Lung (tissue), 12 donors: ENCODE results near the gene EGFR. TPM values are rescaled to one million over a fixed set of nuclear protein-coding genes. Genes with fewer than 3 reads are reported as not detected.
A peak's percentile ranks its signal among the peaks of the same experiment; 100 is the strongest.

ENCODE experiments used
- ATAC-seq: fragments of 200-7000 bp; cut with Tn5 transposase; one replicate; pipeline ENCODE4 v1.9.1; 2020; ENCODE audit warnings: moderate number of reproducible peaks; ENCODE audit not compliant: insufficient read depth, low FRiP score
- DNase-seq, 3 donors: peaks; one replicate each; pipeline ENCODE4 v3.0.0-alpha.2; 2013 to 2017
- H3K27ac ChIP-seq, 2 donors: one replicate each; pipeline ENCODE4 v1.5.1; 2013; ENCODE audit warnings: mild to moderate bottlenecking in 2 of 2, moderate library complexity in 2 of 2, control low read depth in 1 of 2, inconsistent platforms in 1 of 2, low read depth in 1 of 2, low read length in 1 of 2
- H3K27me3 ChIP-seq, 3 donors: one replicate each; pipeline ENCODE4 v1.5.1; 2013; ENCODE audit warnings: low read length in 2 of 3; ENCODE audit not compliant: control insufficient read depth in 3 of 3, insufficient read depth in 3 of 3
- H3K36me3 ChIP-seq, 4 donors: one replicate each; pipeline ENCODE4 v1.5.1; 2013; ENCODE audit warnings: low read length in 4 of 4, mild to moderate bottlenecking in 1 of 4, moderate library complexity in 1 of 4; ENCODE audit not compliant: control insufficient read depth in 4 of 4, insufficient read depth in 4 of 4
- H3K4me1 ChIP-seq, 5 donors: one replicate each; pipeline ENCODE4 v1.5.1; 2013; ENCODE audit warnings: low read length in 5 of 5, mild to moderate bottlenecking in 2 of 5, moderate library complexity in 1 of 5; ENCODE audit not compliant: control insufficient read depth in 5 of 5, insufficient read depth in 5 of 5
- H3K4me3 ChIP-seq: one replicate; pipeline ENCODE4 v1.5.1; 2013; ENCODE audit warnings: mild to moderate bottlenecking, control low read depth, moderate library complexity
- H3K9ac ChIP-seq, 2 donors: one replicate each; pipeline ENCODE4 v1.5.1; 2013; ENCODE audit warnings: low read length in 2 of 2, control low read depth in 1 of 2; ENCODE audit not compliant: insufficient read depth in 1 of 2
- H3K9me3 ChIP-seq, 4 donors: one replicate each; pipeline ENCODE4 v1.5.1; 2013; ENCODE audit warnings: low read length in 3 of 4, mild to moderate bottlenecking in 1 of 4, moderate library complexity in 1 of 4; ENCODE audit not compliant: control insufficient read depth in 4 of 4, insufficient read depth in 3 of 4
- WGBS, 2 donors: extraction: QIAGEN DNeasy Blood & Tissue Kit; methylation state at CpG; one replicate each; pipeline ENCODE4 v1.1.7; 2013; 5-methylcytosine and 5-hydroxymethylcytosine counted together
- polyA plus RNA-seq, 2 donors: library from polyadenylated mRNA; stranded (reverse); fragments of 200-250 nt; gene quantifications; one replicate each; pipeline ENCODE4 v1.2.1, GENCODE V29; 2013
- total RNA-seq, 2 donors: library from RNA; depleted of rRNA in 1 of 2; stranded (reverse); fragments of >200 nt in 1 of 2; gene quantifications; one replicate each; pipeline ENCODE4 v1.2.1, GENCODE V29; 2014 to 2021
- TF ChIP-seq, protein P1 (sequence below): IDR thresholded peaks from 2 replicates; pipeline ENCODE4 v1.5.1; 2012; ENCODE audit warnings: mild to moderate bottlenecking; ENCODE audit errors: control extremely low read depth, extremely low read depth
- donor health status: control.
- donor health status: control.
- donor health status: Bipolar disorder and iron deficiency.
- donor health status: healthy.
- donor health status: DM: yes; HTN: yes; CAD: no.

Gene EGFR
- total and polyA plus RNA-seq, 4 donors = 11.6 to 78.7 (median 37.1) TPM

DNA sequence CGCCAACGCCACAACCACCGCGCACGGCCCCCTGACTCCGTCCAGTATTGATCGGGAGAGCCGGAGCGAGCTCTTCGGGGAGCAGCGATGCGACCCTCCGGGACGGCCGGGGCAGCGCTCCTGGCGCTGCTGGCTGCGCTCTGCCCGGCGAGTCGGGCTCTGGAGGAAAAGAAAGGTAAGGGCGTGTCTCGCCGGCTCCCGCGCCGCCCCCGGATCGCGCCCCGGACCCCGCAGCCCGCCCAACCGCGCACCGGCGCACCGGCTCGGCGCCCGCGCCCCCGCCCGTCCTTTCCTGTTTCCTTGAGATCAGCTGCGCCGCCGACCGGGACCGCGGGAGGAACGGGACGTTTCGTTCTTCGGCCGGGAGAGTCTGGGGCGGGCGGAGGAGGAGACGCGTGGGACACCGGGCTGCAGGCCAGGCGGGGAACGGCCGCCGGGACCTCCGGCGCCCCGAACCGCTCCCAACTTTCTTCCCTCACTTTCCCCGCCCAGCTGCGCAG, 424 bp downstream of the EGFR start:
- Histone ChIP-seq H3K9ac (peak overlapping the region in 1 of 2 donors; percentile 18), H3K4me3 (peak overlapping the region; percentile 89), H3K36me3 (no peaks in the 10 kb centered on the region), H3K27ac (peak overlapping the region; percentile 84 to 96), H3K4me1 (peaks cover 0 to 46% (median 15%) of the 10 kb centered on the region in 5 donors), H3K9me3 (peaks cover 0 to 3% (median 0%) of the 10 kb centered on the region in 4 donors), H3K27me3 (no peaks in the 10 kb centered on the region)
- WGBS, 2 donors = 0 to 1% methylated on average over 52 to 70 of the region's 70 CpGs
- peak; percentile 52 to 63 (median 59) for DNase-seq
- peak; percentile 23 for ATAC-seq
- TF ChIP-seq, protein P1, sequence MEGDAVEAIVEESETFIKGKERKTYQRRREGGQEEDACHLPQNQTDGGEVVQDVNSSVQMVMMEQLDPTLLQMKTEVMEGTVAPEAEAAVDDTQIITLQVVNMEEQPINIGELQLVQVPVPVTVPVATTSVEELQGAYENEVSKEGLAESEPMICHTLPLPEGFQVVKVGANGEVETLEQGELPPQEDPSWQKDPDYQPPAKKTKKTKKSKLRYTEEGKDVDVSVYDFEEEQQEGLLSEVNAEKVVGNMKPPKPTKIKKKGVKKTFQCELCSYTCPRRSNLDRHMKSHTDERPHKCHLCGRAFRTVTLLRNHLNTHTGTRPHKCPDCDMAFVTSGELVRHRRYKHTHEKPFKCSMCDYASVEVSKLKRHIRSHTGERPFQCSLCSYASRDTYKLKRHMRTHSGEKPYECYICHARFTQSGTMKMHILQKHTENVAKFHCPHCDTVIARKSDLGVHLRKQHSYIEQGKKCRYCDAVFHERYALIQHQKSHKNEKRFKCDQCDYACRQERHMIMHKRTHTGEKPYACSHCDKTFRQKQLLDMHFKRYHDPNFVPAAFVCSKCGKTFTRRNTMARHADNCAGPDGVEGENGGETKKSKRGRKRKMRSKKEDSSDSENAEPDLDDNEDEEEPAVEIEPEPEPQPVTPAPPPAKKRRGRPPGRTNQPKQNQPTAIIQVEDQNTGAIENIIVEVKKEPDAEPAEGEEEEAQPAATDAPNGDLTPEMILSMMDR = no peak

DNA sequence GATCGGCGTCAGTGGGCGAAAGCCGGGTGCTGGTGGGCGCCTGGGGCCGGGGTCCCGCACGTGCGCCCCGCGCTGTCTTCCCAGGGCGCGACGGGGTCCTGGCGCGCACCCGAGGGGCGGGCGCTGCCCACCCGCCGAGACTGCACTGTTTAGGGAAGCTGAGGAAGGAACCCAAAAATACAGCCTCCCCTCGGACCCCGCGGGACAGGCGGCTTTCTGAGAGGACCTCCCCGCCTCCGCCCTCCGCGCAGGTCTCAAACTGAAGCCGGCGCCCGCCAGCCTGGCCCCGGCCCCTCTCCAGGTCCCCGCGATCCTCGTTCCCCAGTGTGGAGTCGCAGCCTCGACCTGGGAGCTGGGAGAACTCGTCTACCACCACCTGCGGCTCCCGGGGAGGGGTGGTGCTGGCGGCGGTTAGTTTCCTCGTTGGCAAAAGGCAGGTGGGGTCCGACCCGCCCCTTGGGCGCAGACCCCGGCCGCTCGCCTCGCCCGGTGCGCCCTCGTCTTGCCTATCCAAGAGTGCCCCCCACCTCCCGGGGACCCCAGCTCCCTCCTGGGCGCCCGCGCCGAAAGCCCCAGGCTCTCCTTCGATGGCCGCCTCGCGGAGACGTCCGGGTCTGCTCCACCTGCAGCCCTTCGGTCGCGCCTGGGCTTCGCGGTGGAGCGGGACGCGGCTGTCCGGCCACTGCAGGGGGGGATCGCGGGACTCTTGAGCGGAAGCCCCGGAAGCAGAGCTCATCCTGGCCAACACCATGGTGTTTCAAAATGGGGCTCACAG, 1.1 kb downstream of the EGFR start:
- Histone ChIP-seq H3K27ac (peak overlapping the region; percentile 84 to 96), H3K36me3 (peaks cover 0 to under 1% (median 0%) of the 10 kb centered on the region in 4 donors), H3K27me3 (no peaks in the 10 kb centered on the region), H3K4me1 (peaks cover 0 to 53% (median 15%) of the 10 kb centered on the region in 5 donors), H3K9ac (peak overlapping the region in 1 of 2 donors; percentile 18), H3K9me3 (peaks cover 0 to 3% (median 0%) of the 10 kb centered on the region in 4 donors), H3K4me3 (peak overlapping the region; percentile 89)
- WGBS, 2 donors = 2 to 3% methylated on average over 60 to 78 of the region's 78 CpGs
- TF ChIP-seq, protein P1 = no peak
- ATAC-seq (peak; percentile 11), DNase-seq (peak in 2 of 3 donors; percentile 36 to 55)

DNA sequence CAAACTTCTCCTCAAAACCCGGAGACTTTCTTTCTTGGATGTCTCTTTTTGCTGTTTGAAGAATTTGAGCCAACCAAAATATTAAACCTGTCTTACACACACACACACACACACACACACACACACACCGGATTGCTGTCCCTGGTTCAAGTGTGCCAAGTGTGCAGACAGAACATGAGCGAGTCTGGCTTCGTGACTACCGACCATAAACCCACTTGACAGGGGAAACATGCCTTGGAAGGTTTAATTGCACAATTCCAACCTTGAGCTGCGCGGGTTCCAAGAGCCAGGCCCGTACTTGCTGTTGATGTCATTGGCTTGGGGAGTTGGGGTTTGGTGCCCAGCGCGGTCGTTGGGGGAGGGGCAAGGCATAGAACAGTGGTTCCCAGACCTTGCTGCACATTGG, 1.7 kb downstream of the EGFR start:
- H3K36me3 ChIP-seq = peaks cover 0 to 4% (median under 1%) of the 10 kb centered on the region in 4 donors
- H3K27ac ChIP-seq = peak overlapping the region in 1 of 2 donors; percentile 96
- peak overlapping the region in 1 of 2 donors; percentile 61 for H3K9ac ChIP-seq
- H3K4me1 ChIP-seq = peaks cover 0 to 56% (median 15%) of the 10 kb centered on the region in 5 donors
- DNase-seq (peak; percentile 43 to 76 (median 55)), ATAC-seq (peak; percentile 9)
- peak overlapping the region; percentile 89 for H3K4me3 ChIP-seq
- TF ChIP-seq, protein P1 = no peak
- peaks cover 0 to 3% (median 0%) of the 10 kb centered on the region in 4 donors for H3K9me3 ChIP-seq
- H3K27me3 ChIP-seq = no peaks in the 10 kb centered on the region
- 52 to 55% methylated on average over 11 of the region's 11 CpGs for whole genome bisulfite sequencing, 2 donors
